ENCODE data around the gene MGAT5B. TPM values are rescaled to one million over a fixed set of nuclear protein-coding genes. Genes with fewer than 3 reads are reported as not detected.

Gene MGAT5B
- total and polyA plus RNA-seq, 2 experiments from 2014 or later: 1.6 to 10.0 TPM

- TF ChIP-seq, protein P1, sequence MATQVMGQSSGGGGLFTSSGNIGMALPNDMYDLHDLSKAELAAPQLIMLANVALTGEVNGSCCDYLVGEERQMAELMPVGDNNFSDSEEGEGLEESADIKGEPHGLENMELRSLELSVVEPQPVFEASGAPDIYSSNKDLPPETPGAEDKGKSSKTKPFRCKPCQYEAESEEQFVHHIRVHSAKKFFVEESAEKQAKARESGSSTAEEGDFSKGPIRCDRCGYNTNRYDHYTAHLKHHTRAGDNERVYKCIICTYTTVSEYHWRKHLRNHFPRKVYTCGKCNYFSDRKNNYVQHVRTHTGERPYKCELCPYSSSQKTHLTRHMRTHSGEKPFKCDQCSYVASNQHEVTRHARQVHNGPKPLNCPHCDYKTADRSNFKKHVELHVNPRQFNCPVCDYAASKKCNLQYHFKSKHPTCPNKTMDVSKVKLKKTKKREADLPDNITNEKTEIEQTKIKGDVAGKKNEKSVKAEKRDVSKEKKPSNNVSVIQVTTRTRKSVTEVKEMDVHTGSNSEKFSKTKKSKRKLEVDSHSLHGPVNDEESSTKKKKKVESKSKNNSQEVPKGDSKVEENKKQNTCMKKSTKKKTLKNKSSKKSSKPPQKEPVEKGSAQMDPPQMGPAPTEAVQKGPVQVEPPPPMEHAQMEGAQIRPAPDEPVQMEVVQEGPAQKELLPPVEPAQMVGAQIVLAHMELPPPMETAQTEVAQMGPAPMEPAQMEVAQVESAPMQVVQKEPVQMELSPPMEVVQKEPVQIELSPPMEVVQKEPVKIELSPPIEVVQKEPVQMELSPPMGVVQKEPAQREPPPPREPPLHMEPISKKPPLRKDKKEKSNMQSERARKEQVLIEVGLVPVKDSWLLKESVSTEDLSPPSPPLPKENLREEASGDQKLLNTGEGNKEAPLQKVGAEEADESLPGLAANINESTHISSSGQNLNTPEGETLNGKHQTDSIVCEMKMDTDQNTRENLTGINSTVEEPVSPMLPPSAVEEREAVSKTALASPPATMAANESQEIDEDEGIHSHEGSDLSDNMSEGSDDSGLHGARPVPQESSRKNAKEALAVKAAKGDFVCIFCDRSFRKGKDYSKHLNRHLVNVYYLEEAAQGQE (IDR thresholded peaks at IDR 0.05; ENCODE audit: unreplicated experiment): no peak
These were observed 23.7 kb upstream of the MGAT5B start (continued) for GRCh38 chr17:76844485-76844829.

GRCh38 chr17:76844846-76845245 lies 23.4 kb upstream of the MGAT5B start:
- H3K4me2 ChIP-seq: no peak overlapping the region
- Mint-ChIP-seq H3K36me3 (ENCODE audit: low read depth) (no peaks in the 10 kb centered on the region), H3K4me3 (no peak overlapping the region), H3K4me1 (peaks cover 40% of the 10 kb centered on the region), H3K9me3 (no peaks in the 10 kb centered on the region), H3K27me3 (ENCODE audit: insufficient read depth, low read depth, poor library complexity) (peaks cover 28% of the 10 kb centered on the region), H3K27ac (no peak overlapping the region)
- H3F3A ChIP-seq (replicated peaks; ENCODE audit: low read depth): no peaks in the 10 kb centered on the region
- H3K36me3 ChIP-seq (ENCODE audit: insufficient read depth): no peaks in the 10 kb centered on the region; the same call in 1 of the 2 replicates
- no peak for DNase-seq (ENCODE audit: low spot score)
- no peak for ATAC-seq
- no peaks in the 10 kb centered on the region for H3K9me2 ChIP-seq (ENCODE audit: insufficient read depth)
- H3K4me3 ChIP-seq: no peak overlapping the region
- H3K79me2 ChIP-seq (replicated peaks; ENCODE audit: insufficient read depth): no peaks in the 10 kb centered on the region
- no peak overlapping the region for H2AFZ ChIP-seq
- peaks cover 22% of the 10 kb centered on the region for H3K4me1 ChIP-seq (ENCODE audit: insufficient read depth)
- H4K20me1 ChIP-seq (replicated peaks; ENCODE audit: insufficient read depth): no peaks in the 10 kb centered on the region; the same call in 1 of the 2 replicates
- no peak overlapping the region for H3K27ac ChIP-seq (ENCODE audit: low read depth)
- H3K27me3 ChIP-seq (ENCODE audit: insufficient read depth): peaks cover 12% of the 10 kb centered on the region
- TF ChIP-seq, protein P2, sequence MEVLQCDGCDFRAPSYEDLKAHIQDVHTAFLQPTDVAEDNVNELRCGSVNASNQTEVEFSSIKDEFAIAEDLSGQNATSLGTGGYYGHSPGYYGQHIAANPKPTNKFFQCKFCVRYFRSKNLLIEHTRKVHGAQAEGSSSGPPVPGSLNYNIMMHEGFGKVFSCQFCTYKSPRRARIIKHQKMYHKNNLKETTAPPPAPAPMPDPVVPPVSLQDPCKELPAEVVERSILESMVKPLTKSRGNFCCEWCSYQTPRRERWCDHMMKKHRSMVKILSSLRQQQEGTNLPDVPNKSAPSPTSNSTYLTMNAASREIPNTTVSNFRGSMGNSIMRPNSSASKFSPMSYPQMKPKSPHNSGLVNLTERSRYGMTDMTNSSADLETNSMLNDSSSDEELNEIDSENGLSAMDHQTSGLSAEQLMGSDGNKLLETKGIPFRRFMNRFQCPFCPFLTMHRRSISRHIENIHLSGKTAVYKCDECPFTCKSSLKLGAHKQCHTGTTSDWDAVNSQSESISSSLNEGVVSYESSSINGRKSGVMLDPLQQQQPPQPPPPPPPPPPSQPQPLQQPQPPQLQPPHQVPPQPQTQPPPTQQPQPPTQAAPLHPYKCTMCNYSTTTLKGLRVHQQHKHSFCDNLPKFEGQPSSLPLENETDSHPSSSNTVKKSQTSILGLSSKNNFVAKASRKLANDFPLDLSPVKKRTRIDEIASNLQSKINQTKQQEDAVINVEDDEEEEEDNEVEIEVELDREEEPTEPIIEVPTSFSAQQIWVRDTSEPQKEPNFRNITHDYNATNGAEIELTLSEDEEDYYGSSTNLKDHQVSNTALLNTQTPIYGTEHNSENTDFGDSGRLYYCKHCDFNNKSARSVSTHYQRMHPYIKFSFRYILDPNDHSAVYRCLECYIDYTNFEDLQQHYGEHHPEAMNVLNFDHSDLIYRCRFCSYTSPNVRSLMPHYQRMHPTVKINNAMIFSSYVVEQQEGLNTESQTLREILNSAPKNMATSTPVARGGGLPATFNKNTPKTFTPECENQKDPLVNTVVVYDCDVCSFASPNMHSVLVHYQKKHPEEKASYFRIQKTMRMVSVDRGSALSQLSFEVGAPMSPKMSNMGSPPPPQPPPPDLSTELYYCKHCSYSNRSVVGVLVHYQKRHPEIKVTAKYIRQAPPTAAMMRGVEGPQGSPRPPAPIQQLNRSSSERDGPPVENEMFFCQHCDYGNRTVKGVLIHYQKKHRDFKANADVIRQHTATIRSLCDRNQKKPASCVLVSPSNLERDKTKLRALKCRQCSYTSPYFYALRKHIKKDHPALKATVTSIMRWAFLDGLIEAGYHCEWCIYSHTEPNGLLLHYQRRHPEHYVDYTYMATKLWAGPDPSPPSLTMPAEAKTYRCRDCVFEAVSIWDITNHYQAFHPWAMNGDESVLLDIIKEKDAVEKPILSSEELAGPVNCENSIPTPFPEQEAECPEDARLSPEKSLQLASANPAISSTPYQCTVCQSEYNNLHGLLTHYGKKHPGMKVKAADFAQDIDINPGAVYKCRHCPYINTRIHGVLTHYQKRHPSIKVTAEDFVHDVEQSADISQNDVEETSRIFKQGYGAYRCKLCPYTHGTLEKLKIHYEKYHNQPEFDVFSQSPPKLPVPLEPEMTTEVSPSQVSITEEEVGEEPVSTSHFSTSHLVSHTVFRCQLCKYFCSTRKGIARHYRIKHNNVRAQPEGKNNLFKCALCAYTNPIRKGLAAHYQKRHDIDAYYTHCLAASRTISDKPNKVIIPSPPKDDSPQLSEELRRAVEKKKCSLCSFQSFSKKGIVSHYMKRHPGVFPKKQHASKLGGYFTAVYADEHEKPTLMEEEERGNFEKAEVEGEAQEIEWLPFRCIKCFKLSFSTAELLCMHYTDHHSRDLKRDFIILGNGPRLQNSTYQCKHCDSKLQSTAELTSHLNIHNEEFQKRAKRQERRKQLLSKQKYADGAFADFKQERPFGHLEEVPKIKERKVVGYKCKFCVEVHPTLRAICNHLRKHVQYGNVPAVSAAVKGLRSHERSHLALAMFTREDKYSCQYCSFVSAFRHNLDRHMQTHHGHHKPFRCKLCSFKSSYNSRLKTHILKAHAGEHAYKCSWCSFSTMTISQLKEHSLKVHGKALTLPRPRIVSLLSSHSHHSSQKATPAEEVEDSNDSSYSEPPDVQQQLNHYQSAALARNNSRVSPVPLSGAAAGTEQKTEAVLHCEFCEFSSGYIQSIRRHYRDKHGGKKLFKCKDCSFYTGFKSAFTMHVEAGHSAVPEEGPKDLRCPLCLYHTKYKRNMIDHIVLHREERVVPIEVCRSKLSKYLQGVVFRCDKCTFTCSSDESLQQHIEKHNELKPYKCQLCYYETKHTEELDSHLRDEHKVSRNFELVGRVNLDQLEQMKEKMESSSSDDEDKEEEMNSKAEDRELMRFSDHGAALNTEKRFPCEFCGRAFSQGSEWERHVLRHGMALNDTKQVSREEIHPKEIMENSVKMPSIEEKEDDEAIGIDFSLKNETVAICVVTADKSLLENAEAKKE (CRISPR knock-in tag; IDR thresholded peaks at IDR 0.05): no peak
- TF ChIP-seq ETS1 (IDR thresholded peaks at IDR 0.05) (no peak), POLR2AphosphoS5 (IDR thresholded peaks at IDR 0.05; ENCODE audit: low read depth) (no peak), EZH2 (IDR thresholded peaks at IDR 0.05; ENCODE audit: low read depth, unreplicated experiment) (no peak), EZH2phosphoT487 (IDR thresholded peaks at IDR 0.05; ENCODE audit: unreplicated experiment) (no peak), JUNB (IDR thresholded peaks at IDR 0.05; ENCODE audit: unreplicated experiment) (no peak), NANOG (IDR thresholded peaks at IDR 0.05; ENCODE audit: borderline replicate concordance) (no peak), STAT1 (IDR thresholded peaks at IDR 0.05; ENCODE audit: unreplicated experiment) (no peak), CREB1 (CRISPR knock-in tag; IDR thresholded peaks at IDR 0.05; ENCODE audit: low read depth) (no peak)
- TF ChIP-seq, protein P1 (IDR thresholded peaks at IDR 0.05; ENCODE audit: unreplicated experiment): no peak
